Breast epithelium (tissue), 4 donors: ENCODE data around the gene VSIG10L. TPM values are rescaled to one million over a fixed set of nuclear protein-coding genes. Genes with fewer than 3 reads are reported as not detected.

Source experiments
- DNase-seq, 2 donors: peaks; one replicate each; pipeline ENCODE4 v3.0.0-alpha.2; 2019; ENCODE audit warnings: low spot score in 2 of 2
- H3K27ac ChIP-seq, 2 donors: fragments of 200-600 bp; sonication (generic) in 1 of 2; one replicate each; pipeline ENCODE4 v1.5.1; 2016 to 2019; ENCODE audit warnings: mild to moderate bottlenecking in 1 of 2
- H3K27me3 ChIP-seq, 2 donors: fragments of 200-600 bp; sonication (generic) in 1 of 2; one replicate each; pipeline versions ENCODE4 v1.5.1 to v1.6.0; 2017 to 2019; ENCODE audit warnings: control low read depth in 1 of 2, mild to moderate bottlenecking in 1 of 2
- H3K36me3 ChIP-seq: fragments of 200-600 bp; one replicate; pipeline ENCODE4 v1.5.1; 2019
- H3K4me1 ChIP-seq, 2 donors: fragments of 200-600 bp; sonication (generic); one replicate each; pipeline ENCODE4 v1.5.1; 2016 to 2019; ENCODE audit warnings: control low read depth in 1 of 2
- H3K4me3 ChIP-seq, 3 donors: fragments of 200-600 bp; sonication (generic); 1 replicate in 2 of 3; 2 replicates in 1 of 3; pipeline ENCODE4 v1.5.1; 2016 to 2019; ENCODE audit warnings: mild to moderate bottlenecking in 3 of 3, moderate library complexity in 2 of 3
- H3K9me3 ChIP-seq, 2 donors: fragments of 200-600 bp; sonication (generic) in 1 of 2; one replicate each; pipeline ENCODE4 v1.5.1; 2016 to 2019; ENCODE audit warnings: control low read depth in 1 of 2
- POLR2A ChIP-seq: fragments of 450-650 bp; IDR thresholded peaks from one replicate; pipeline ENCODE4 v1.6.1; 2016; ENCODE audit warnings: antibody characterized with exemption, mild to moderate bottlenecking, moderate library complexity
- POLR2AphosphoS5 ChIP-seq, 3 donors: sonication (generic); formaldehyde crosslinking; IDR thresholded peaks; one replicate each; pipeline ENCODE4 v1.6.1; 2017; ENCODE audit warnings: antibody characterized with exemption in 3 of 3
- intact Hi-C: fragments of 100-400 bp; cut with DNase I; formaldehyde crosslinking; loops from one replicate; pipeline ENCODE4 v1.15.1; 2023; ENCODE audit warnings: low total_unique reads
- total RNA-seq, 3 donors: library from RNA; depleted of rRNA; stranded (reverse); fragments of >200 nt; gene quantifications; one replicate each; pipeline ENCODE4 v1.1.0, GENCODE V29; 2016
- TF ChIP-seq, protein P1 (sequence below), 3 donors: fragments of 450-650 bp; IDR thresholded peaks; one replicate each; pipeline ENCODE4 v1.5.1; 2016 to 2017; ENCODE audit warnings: antibody characterized with exemption in 3 of 3, mild to moderate bottlenecking in 3 of 3, moderate library complexity in 3 of 3

VSIG10L gene
- total RNA-seq, 3 donors from 2014 or later, result 1.3 to 1.8 (median 1.8) TPM

DNA sequence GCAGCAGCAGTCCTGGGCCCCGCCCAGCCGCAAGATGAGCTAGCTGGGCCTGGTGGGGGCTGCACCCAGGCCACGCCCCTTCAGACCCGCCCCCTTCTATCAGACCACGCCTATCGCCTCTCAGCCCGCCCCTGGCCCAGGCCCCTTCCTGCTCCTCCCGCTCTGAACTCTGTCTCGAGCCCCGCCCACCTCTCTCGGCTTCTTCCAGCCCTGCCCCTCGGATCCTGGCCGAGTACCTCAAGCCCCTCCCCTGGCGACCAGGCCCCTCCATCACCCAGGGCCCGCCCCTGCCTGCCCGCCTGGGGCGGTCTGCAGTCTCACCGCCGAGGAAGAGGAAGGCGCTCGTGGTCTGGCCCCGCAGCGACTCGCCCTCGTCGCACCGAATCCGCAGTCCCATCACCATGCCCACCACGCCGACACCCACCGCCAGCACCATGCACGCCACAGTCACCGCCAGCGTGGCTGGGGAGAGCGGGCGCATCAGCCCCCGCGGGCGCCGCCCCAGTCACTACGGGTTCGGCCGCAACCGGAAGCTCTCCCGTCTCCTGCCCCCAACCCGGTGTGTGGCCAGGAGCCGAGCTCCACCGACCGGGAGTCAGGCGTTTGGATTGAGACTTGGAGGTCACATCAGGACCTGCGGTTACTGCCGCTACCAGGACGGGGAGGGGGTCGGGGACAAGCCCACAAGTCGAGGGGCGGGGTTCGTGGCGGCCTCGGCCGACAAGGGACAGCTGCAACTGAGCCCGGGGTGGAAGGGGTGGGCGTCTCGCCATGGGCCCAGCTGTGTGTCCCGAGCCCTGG is 25.8 kb upstream of the VSIG10L start:
- TF ChIP-seq POLR2A (no peak), POLR2AphosphoS5 (IDR thresholded peaks at IDR 0.05) (peak in 2 of 3 donors; percentile 30 to 45)
- peak; percentile 97 to 99 for DNase-seq
- H3K4me1 ChIP-seq, result no peaks in the 10 kb centered on the region
- no peaks in the 10 kb centered on the region for H3K27me3 ChIP-seq
- intact Hi-C loops, result no loop called here
- peak overlapping the region; percentile 94 for H3K27ac ChIP-seq
- H3K36me3 ChIP-seq, result no peaks in the 10 kb centered on the region
- peak overlapping the region; percentile 58 to 84 (median 82) for H3K4me3 ChIP-seq
- no peaks in the 10 kb centered on the region for H3K9me3 ChIP-seq

GRCh38 chr19:51367255-51367564 is 25.3 kb upstream of the VSIG10L start:
- Histone ChIP-seq H3K36me3 (no peaks in the 10 kb centered on the region), H3K27ac (peak overlapping the region; percentile 94), H3K4me3 (peak overlapping the region; percentile 58 to 84 (median 82)), H3K4me1 (no peaks in the 10 kb centered on the region), H3K27me3 (no peaks in the 10 kb centered on the region), H3K9me3 (no peaks in the 10 kb centered on the region)
- intact Hi-C loops, result no loop called here
- DNase-seq, result no peak
- TF ChIP-seq, protein P1, sequence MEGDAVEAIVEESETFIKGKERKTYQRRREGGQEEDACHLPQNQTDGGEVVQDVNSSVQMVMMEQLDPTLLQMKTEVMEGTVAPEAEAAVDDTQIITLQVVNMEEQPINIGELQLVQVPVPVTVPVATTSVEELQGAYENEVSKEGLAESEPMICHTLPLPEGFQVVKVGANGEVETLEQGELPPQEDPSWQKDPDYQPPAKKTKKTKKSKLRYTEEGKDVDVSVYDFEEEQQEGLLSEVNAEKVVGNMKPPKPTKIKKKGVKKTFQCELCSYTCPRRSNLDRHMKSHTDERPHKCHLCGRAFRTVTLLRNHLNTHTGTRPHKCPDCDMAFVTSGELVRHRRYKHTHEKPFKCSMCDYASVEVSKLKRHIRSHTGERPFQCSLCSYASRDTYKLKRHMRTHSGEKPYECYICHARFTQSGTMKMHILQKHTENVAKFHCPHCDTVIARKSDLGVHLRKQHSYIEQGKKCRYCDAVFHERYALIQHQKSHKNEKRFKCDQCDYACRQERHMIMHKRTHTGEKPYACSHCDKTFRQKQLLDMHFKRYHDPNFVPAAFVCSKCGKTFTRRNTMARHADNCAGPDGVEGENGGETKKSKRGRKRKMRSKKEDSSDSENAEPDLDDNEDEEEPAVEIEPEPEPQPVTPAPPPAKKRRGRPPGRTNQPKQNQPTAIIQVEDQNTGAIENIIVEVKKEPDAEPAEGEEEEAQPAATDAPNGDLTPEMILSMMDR (IDR thresholded peaks at IDR 0.05), result peak in 1 of 3 donors; percentile 14
- TF ChIP-seq POLR2A, result peak; percentile 77
- peak in 2 of 3 donors; percentile 17 to 91 for TF ChIP-seq POLR2AphosphoS5 (IDR thresholded peaks at IDR 0.05)

DNA sequence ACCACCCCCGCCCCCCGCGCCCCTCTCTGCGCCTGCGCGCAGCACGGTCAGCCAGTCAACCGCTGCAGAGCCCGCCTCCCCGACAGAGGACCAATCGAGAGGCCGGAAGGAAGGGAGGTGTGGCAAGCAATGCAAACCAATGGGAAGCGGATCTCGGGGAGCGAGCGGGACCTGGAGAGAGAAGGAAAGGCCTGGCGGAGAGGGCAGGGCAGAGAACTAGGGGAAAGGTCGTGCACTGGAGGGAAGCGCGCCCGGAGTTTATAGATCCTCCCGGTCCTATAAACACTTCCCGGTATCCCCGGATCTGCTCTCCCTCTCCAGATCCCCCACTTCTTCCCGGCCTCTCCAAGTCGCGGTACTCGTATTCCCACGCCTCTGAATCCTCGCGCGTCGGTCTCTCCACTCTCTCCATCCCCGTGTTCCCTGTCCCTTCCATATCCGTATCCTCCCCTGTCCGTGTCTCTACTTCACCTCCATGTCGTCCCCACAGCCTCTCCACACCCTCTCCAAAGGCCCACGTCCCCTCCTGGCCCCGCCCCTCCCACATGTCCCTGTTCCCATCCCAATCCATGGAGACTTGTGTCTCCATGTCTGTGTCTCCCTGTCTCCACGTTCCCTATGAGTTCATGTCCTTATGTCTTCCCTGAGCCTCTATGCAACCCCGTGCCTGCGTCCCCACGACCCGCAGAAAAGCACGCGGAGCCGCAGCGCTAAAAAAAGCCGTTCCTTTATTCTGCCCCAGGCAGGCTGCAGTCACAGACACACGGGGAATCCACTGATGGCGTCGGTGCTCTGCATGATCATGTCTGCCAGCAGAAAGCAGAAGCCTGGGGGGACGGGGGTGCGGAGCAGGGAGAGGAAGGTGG is 24.7 kb upstream of the VSIG10L start:
- intact Hi-C loops, result no loop called here

GRCh38 chr19:51365965-51366388 is 24.0 kb upstream of the VSIG10L start, which contains the start of gene ETFB:
TSS of gene ETFB (minus strand) at chr19:51366388. CDS start at chr19:51366326, 62 bp downstream.
- Histone ChIP-seq H3K9me3 (no peaks in the 10 kb centered on the region), H3K36me3 (no peaks in the 10 kb centered on the region), H3K27me3 (no peaks in the 10 kb centered on the region), H3K4me3 (peak within 1 kb of the TSS; percentile 58 to 84 (median 82)), H3K27ac (peak within 1 kb of the TSS; percentile 94), H3K4me1 (no peaks in the 10 kb centered on the region)
- no peak for DNase-seq
- TF ChIP-seq, protein P1 (IDR thresholded peaks at IDR 0.05), result no peak
- no peak for TF ChIP-seq POLR2A
- TF ChIP-seq POLR2AphosphoS5 (IDR thresholded peaks at IDR 0.05), result peak in 1 of 3 donors; percentile 17
- intact Hi-C loops, result no loop called here

More for the DNA sequence above, 24.7 kb upstream of the VSIG10L start:
- peak; percentile 98 to 99 for DNase-seq
- Histone ChIP-seq H3K36me3 (no peaks in the 10 kb centered on the region), H3K9me3 (no peaks in the 10 kb centered on the region), H3K4me3 (peak overlapping the region; percentile 58 to 84 (median 82)), H3K27me3 (no peaks in the 10 kb centered on the region), H3K4me1 (no peaks in the 10 kb centered on the region), H3K27ac (peak overlapping the region; percentile 94)
- peak in 2 of 3 donors; percentile 29 to 84 for TF ChIP-seq POLR2AphosphoS5 (IDR thresholded peaks at IDR 0.05)
- TF ChIP-seq POLR2A, result peak; percentile 58
- TF ChIP-seq, protein P1 (IDR thresholded peaks at IDR 0.05), result no peak

GRCh38 chr19:51365211-51365964 is 23.4 kb upstream of the VSIG10L start:
- H3K27ac ChIP-seq, result peak overlapping the region; percentile 94
- DNase-seq, result no peak
- no peaks in the 10 kb centered on the region for H3K36me3 ChIP-seq
- H3K27me3 ChIP-seq, result no peaks in the 10 kb centered on the region
- peak overlapping the region; percentile 58 to 84 (median 82) for H3K4me3 ChIP-seq
- no peaks in the 10 kb centered on the region for H3K4me1 ChIP-seq
- intact Hi-C loops, result no loop called here
- TF ChIP-seq, protein P1 (IDR thresholded peaks at IDR 0.05), result no peak
- TF ChIP-seq POLR2A, result no peak
- no peak for TF ChIP-seq POLR2AphosphoS5 (IDR thresholded peaks at IDR 0.05)
- H3K9me3 ChIP-seq, result no peaks in the 10 kb centered on the region
